ENCODE data around the gene CSF1R.
"Not testable (repeated sequence)": the region's sequence is repeated elsewhere in the genome, so short reads cannot be mapped to it uniquely, and the experiment has no call there.

CSF1R gene

GRCh38 chr5:150055326-150056074, 30.9 kb downstream of the CSF1R start:
- DNase-seq (ENCODE audit: low read depth, low spot score), result no peak

- no peak for DNase-seq (ENCODE audit: low read depth, low spot score)
These were observed 31.8 kb downstream of the CSF1R start for GRCh38 chr5:150054569-150054968.

GRCh38 chr5:150053713-150054392, 32.5 kb downstream of the CSF1R start:
- DNase-seq (ENCODE audit: low read depth, low spot score), result no peak

GRCh38 chr5:150052956-150053712, 33.2 kb downstream of the CSF1R start:
- DNase-seq (ENCODE audit: low read depth, low spot score), result no peak

DNA sequence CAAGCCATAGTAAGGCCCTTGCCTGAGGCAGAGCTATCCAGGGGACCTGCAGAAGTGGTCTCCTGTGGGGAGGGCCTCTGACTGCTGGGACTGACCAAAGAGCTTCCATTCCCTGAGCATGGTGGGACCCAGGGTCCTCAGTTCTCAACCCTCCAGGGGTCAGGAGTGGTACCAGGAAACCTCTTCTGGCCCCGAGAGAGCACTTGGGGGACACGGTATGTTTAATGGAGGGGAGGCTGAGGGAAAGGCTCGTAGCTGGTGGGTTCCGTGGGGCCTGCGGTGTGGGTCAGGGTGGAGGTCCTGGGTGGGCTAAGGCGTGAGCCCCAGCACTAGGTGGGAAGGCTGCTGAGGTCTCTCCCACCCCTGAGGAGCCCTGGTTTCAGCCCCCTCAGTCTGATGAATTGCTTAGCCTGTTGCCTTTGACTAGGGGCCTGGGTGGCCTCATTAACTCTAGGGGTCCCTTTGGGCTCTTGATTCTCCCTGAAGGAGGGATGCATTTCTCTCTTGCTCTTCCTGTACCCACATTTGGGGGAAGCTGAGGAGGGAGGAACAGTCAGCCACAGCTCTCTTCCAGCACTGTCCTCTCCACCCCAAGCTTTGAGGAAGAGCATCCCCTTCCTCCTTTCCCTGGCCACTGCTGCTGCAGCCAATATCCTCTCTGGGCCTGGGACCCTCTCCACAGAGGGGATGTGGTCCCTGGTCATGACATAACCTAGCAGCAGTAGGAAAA, 34.0 kb downstream of the CSF1R start:
- DNase-seq (ENCODE audit: low read depth, low spot score), result no peak

- DNase-seq (ENCODE audit: low read depth, low spot score), result no peak
These were observed 34.6 kb downstream of the CSF1R start for GRCh38 chr5:150051657-150052195.

GRCh38 chr5:150050172-150050811, 36.1 kb downstream of the CSF1R start:
- DNase-seq (ENCODE audit: low read depth, low spot score), result not testable (repeated sequence)

DNA sequence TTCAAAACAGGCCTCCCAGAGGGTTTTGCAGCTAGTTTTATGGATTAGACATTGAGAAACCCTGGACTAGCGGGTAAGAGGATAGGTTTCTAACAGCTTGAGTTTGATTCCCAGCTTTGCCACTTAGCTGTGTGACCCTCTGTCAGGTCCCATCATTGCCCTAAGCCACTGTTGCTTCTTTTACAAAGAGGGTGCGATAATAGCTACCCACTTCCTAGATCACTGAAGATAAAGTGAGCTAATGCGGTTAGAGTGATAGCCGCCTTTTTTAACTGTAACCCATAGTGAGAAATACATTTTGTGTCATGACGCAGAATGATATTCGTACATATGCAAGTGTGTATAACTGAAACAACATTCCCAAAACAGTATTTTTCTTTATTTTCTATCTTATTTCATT, 40.3 kb downstream of the CSF1R start:
- DNase-seq (ENCODE audit: low read depth, low spot score), result no peak

- DNase-seq (ENCODE audit: low read depth, low spot score), result peak; percentile 21
These were observed 40.8 kb downstream of the CSF1R start for GRCh38 chr5:150045549-150045948.

GRCh38 chr5:150044712-150045111, 41.6 kb downstream of the CSF1R start:
- DNase-seq (ENCODE audit: low read depth, low spot score), result no peak

DNA sequence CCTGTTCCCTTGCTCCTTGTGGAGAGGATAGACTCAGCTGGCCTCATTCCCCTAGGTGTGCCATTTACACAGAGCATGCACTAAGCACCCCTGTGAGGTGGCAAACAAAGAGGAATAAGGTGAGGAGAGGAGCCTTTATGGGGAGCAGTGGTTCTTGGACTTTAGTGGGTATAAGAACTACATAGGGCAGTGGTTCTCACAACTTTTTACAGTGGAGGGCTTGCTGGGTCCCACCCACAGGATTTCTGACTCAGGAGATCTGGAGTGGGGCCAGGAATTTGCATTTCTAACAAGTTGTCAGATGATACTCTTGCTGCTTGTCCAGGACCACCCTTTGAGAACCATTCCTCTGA, 42.0 kb downstream of the CSF1R start:
- no peak for DNase-seq (ENCODE audit: low read depth, low spot score)

GRCh38 chr5:150043657-150044328, 42.6 kb downstream of the CSF1R start:
- DNase-seq (ENCODE audit: low read depth, low spot score), result no peak

- DNase-seq (ENCODE audit: low read depth, low spot score), result no peak
These were observed 43.9 kb downstream of the CSF1R start for GRCh38 chr5:150042459-150042858.

- DNase-seq (ENCODE audit: low read depth, low spot score), result no peak
These were observed 47.8 kb downstream of the CSF1R start for GRCh38 chr5:150038547-150038946.

- peak; percentile 73 for DNase-seq (ENCODE audit: low read depth, low spot score)
These were observed 49.8 kb downstream of the CSF1R start for GRCh38 chr5:150036513-150036912.

GRCh38 chr5:150035139-150035895, 51.0 kb downstream of the CSF1R start:
- no peak for DNase-seq (ENCODE audit: low read depth, low spot score)

GRCh38 chr5:150034662-150035061, 51.7 kb downstream of the CSF1R start:
- DNase-seq (ENCODE audit: low read depth, low spot score), result no peak

DNA sequence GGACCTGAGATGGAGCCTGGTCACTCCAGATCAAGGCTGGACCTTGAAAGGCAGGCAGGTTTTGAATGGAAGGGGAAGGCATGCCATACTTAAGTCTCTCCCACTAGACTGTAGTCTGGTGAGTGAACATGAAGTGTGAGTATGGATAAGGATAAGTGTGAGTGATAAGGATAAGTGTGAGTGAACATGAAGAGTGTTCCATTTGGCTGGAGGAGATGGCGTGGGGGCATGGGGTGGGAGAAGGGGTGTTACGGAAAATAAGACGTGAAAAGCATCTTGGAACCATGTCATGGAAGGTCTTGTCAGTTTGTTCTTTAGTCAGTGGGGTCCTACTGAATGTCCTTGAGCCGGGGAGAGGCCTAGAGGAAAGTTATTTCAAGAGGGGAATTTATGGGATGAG, 53.0 kb downstream of the CSF1R start:
- no peak for DNase-seq (ENCODE audit: low read depth, low spot score)

- not testable (repeated sequence) for DNase-seq (ENCODE audit: low read depth, low spot score)
These were observed 58.3 kb downstream of the CSF1R start for GRCh38 chr5:150028047-150028446.

- no peak for DNase-seq (ENCODE audit: low read depth, low spot score)
These were observed 59.6 kb downstream of the CSF1R start for GRCh38 chr5:150026682-150027172.
